Natural killer cell (primary cell): ENCODE data around the gene CERS6. TPM values are rescaled to one million over a fixed set of nuclear protein-coding genes. Genes with fewer than 3 reads are reported as not detected.

ENCODE experiments used
- ATAC-seq, 3 donors: fragments of 150-1000 bp in 2 of 3; fragments of 200-7000 bp in 1 of 3; cut with Tn5 transposase; 1 replicate in 1 of 3; 2 replicates in 2 of 3; pipeline ENCODE4 v1.10.0; 2021; ENCODE audit warnings: mild to moderate bottlenecking in 2 of 3, moderate library complexity in 2 of 3
- DNase-seq, 2 donors: peaks; one replicate each; pipeline versions ENCODE4 v3.0.0 to v3.0.0-alpha.2; 2013 to 2021; ENCODE audit warnings: mixed read lengths in 1 of 2
- H3K27ac ChIP-seq: one replicate; pipeline ENCODE4 v1.5.1; 2013; ENCODE audit warnings: mild to moderate bottlenecking, low read length
- H3K27me3 ChIP-seq: one replicate; pipeline ENCODE4 v1.6.1; 2013; ENCODE audit warnings: low read length; ENCODE audit not compliant: control insufficient read depth, insufficient read depth
- H3K36me3 ChIP-seq: one replicate; pipeline ENCODE4 v1.6.1; 2013; ENCODE audit warnings: low read length; ENCODE audit not compliant: control insufficient read depth, insufficient read depth
- H3K4me1 ChIP-seq: one replicate; pipeline ENCODE4 v1.6.1; 2013; ENCODE audit warnings: low read length; ENCODE audit not compliant: control insufficient read depth, insufficient read depth
- H3K4me3 ChIP-seq: one replicate; pipeline ENCODE4 v1.5.1; 2013; ENCODE audit warnings: low read length
- H3K9me3 ChIP-seq: one replicate; pipeline ENCODE4 v1.6.1; 2013; ENCODE audit warnings: low read length; ENCODE audit not compliant: control insufficient read depth, insufficient read depth
- H3K27ac Mint-ChIP-seq, 2 donors: one replicate each; pipeline ENCODE4 v1.8.0; 2022; ENCODE audit warnings: mild to moderate bottlenecking in 2 of 2, mixed read lengths in 2 of 2, moderate library complexity in 1 of 2
- H3K27me3 Mint-ChIP-seq, 2 donors: one replicate each; pipeline ENCODE4 v1.8.0; 2022; ENCODE audit warnings: low read depth in 2 of 2, mixed read lengths in 2 of 2
- H3K36me3 Mint-ChIP-seq: one replicate; pipeline ENCODE4 v1.8.0; 2022; ENCODE audit warnings: mixed read lengths
- H3K4me1 Mint-ChIP-seq, 2 donors: one replicate each; pipeline ENCODE4 v1.8.0; 2022; ENCODE audit warnings: mixed read lengths in 2 of 2
- H3K4me3 Mint-ChIP-seq: one replicate; pipeline ENCODE4 v1.8.0; 2022; ENCODE audit warnings: mild to moderate bottlenecking, moderate library complexity, mixed read lengths
- H3K9me3 Mint-ChIP-seq, 2 donors: one replicate each; pipeline ENCODE4 v1.8.0; 2022; ENCODE audit warnings: mixed read lengths in 2 of 2
- CTCF ChIP-seq: fragments of 200-600 bp; IDR thresholded peaks from one replicate; pipeline ENCODE4 v1.8.0; 2022; ENCODE audit warnings: antibody characterized with exemption
- WGBS: methylation state at CpG from one replicate; pipeline ENCODE4 v1.1.7; 2013; ENCODE audit warnings: missing lambda C conversion rate; ENCODE audit not compliant: insufficient coverage; 5-methylcytosine and 5-hydroxymethylcytosine counted together
- intact Hi-C: fragments of 100-400 bp; cut with micrococcal nuclease; formaldehyde crosslinking; loops from one replicate; pipeline ENCODE4 v1.14.2; 2022
- total RNA-seq, 4 donors: library from RNA; stranded (reverse); fragments of 120-200 nt in 1 of 4; gene quantifications; one replicate each; pipeline versions ENCODE4 v1.2.3 to v1.2.4, GENCODE V29; 2013 to 2022

The CERS6 gene
- total RNA-seq, 3 donors from 2014 or later (not counting 1 experiment from before 2014, with no cell fraction given): 9.1 to 13.5 (median 11.8) TPM

- Mint-ChIP-seq H3K36me3 (no peaks in the 10 kb centered on the region), H3K9me3 (peaks cover 2 to 4% of the 10 kb centered on the region in 2 donors), H3K4me3 (no peak overlapping the region), H3K27ac (no peak overlapping the region), H3K4me1 (peaks cover 19 to 21% of the 10 kb centered on the region in 2 donors), H3K27me3 (no peaks in the 10 kb centered on the region)
- 83% methylated on average over 2 of the region's 2 CpGs for WGBS
- Histone ChIP-seq H3K4me1 (no peaks in the 10 kb centered on the region), H3K36me3 (no peaks in the 10 kb centered on the region), H3K4me3 (no peak overlapping the region), H3K27me3 (no peaks in the 10 kb centered on the region), H3K9me3 (no peaks in the 10 kb centered on the region), H3K27ac (no peak overlapping the region)
- DNase-seq (no peak), ATAC-seq (no peak)
- intact Hi-C loops: no loop called here
- TF ChIP-seq CTCF: no peak
Measured at GRCh38 chr2:168504323-168504722, 48.3 kb downstream of the CERS6 start.

- no peaks in the 10 kb centered on the region for H3K36me3 ChIP-seq
- Mint-ChIP-seq H3K4me1 (peaks cover 24 to 28% of the 10 kb centered on the region in 2 donors), H3K27ac (no peak overlapping the region), H3K4me3 (no peak overlapping the region), H3K9me3 (no peaks in the 10 kb centered on the region), H3K27me3 (no peaks in the 10 kb centered on the region), H3K36me3 (no peaks in the 10 kb centered on the region)
- H3K4me1 ChIP-seq: no peaks in the 10 kb centered on the region
- over 99% methylated on average over 6 of the region's 6 CpGs for WGBS
- intact Hi-C loops: no loop called here
- no peaks in the 10 kb centered on the region for H3K27me3 ChIP-seq
- TF ChIP-seq CTCF: no peak
- no peak for DNase-seq
- no peaks in the 10 kb centered on the region for H3K9me3 ChIP-seq
- no peak for ATAC-seq
- H3K27ac ChIP-seq: no peak overlapping the region
- H3K4me3 ChIP-seq: no peak overlapping the region
Measured at GRCh38 chr2:168510125-168510756, 54.2 kb downstream of the CERS6 start.

- DNase-seq: no peak
- WGBS: 87% methylated on average over 1 of the region's 1 CpG
- Histone ChIP-seq H3K9me3 (no peaks in the 10 kb centered on the region), H3K4me1 (no peaks in the 10 kb centered on the region), H3K36me3 (no peaks in the 10 kb centered on the region), H3K4me3 (no peak overlapping the region), H3K27me3 (no peaks in the 10 kb centered on the region), H3K27ac (no peak overlapping the region)
- H3K4me1 Mint-ChIP-seq: peaks cover 29 to 41% of the 10 kb centered on the region in 2 donors
- TF ChIP-seq CTCF: no peak
- intact Hi-C loops: no loop called here
- H3K36me3 Mint-ChIP-seq: no peaks in the 10 kb centered on the region
- no peaks in the 10 kb centered on the region for H3K9me3 Mint-ChIP-seq
- H3K27ac Mint-ChIP-seq: no peak overlapping the region
- no peak for ATAC-seq
- H3K4me3 Mint-ChIP-seq: no peak overlapping the region
- H3K27me3 Mint-ChIP-seq: no peaks in the 10 kb centered on the region
Measured at GRCh38 chr2:168514692-168515091, 58.6 kb downstream of the CERS6 start.

GRCh38 chr2:168515502-168515901 is 59.4 kb downstream of the CERS6 start:
- H3K36me3 ChIP-seq: no peaks in the 10 kb centered on the region
- no peaks in the 10 kb centered on the region for H3K27me3 Mint-ChIP-seq
- H3K4me3 Mint-ChIP-seq: no peak overlapping the region
- H3K36me3 Mint-ChIP-seq: no peaks in the 10 kb centered on the region
- intact Hi-C loops: no loop called here
- no peaks in the 10 kb centered on the region for H3K27me3 ChIP-seq
- no peaks in the 10 kb centered on the region for H3K9me3 ChIP-seq
- H3K27ac ChIP-seq: no peak overlapping the region
- H3K9me3 Mint-ChIP-seq: no peaks in the 10 kb centered on the region
- 89% methylated on average over 2 of the region's 2 CpGs for WGBS
- no peak overlapping the region for H3K27ac Mint-ChIP-seq
- no peak overlapping the region for H3K4me3 ChIP-seq
- peaks cover 37 to 48% of the 10 kb centered on the region in 2 donors for H3K4me1 Mint-ChIP-seq
- TF ChIP-seq CTCF: no peak
- no peaks in the 10 kb centered on the region for H3K4me1 ChIP-seq
- ATAC-seq (no peak), DNase-seq (no peak)
